PC-9 (cell line): ENCODE results near the gene VPS8.

Experiments
- CTCF ChIP-seq: fragments of 200-600 bp; sonication (generic); conservative IDR thresholded peaks from 2 replicates; pipeline ENCODE4 v1.6.1; 2017; ENCODE audit warnings: mixed run types, antibody characterized with exemption, mild to moderate bottlenecking, moderate library complexity
- EZH2 ChIP-seq: fragments of 200-600 bp; sonication (generic); IDR thresholded peaks from 2 replicates; pipeline ENCODE4 v1.8.0; 2017; ENCODE audit warnings: antibody characterized with exemption, low read depth

- TF ChIP-seq CTCF (no peak), EZH2 (no peak)
Observed at GRCh38 chr3:185066251-185066650, 254.3 kb downstream of the VPS8 start.
